Measurements from ENCODE around the gene CYB5R2.

Gene CYB5R2

DNA sequence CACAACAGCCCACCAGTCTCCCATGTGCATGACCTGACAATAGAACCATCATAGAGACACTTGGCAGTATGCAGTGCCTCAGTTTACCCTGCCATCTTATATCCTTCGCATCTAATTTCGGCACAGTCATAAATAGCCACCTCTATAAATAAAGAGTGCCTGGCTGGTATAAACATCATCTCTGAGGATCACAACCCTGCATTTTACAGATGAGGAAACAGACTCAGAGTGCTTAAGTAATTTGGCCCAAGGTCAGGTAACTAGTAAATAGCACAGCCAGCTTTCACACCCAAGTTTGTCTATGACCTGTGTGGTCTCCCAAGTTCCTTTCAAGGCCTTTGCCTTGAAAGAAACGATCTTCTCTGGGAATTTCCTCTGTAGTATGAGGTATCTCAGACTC, 44.6 kb downstream of the CYB5R2 start:
- Histone ChIP-seq H3K9ac (ENCODE audit: low read depth in 1 of 2, low read length in 2 of 2) (no peak overlapping the region), H3K27ac (ENCODE audit: low read depth in 2 of 2, low read length in 2 of 2) (no peak overlapping the region), H3K9me3 (ENCODE audit: control insufficient read depth in 2 of 2, low read length in 2 of 2) (no peaks in the 10 kb centered on the region), H3K4me1 (ENCODE audit: control insufficient read depth in 2 of 2, insufficient read depth in 2 of 2, low read length in 2 of 2) (no peaks in the 10 kb centered on the region), H3K4me3 (ENCODE audit: low read length in 2 of 2) (no peak overlapping the region), H3K36me3 (ENCODE audit: control insufficient read depth in 2 of 2, insufficient read depth in 2 of 2, low read length in 2 of 2) (peaks cover 82 to 86% of the 10 kb centered on the region in 2 donors), H3K27me3 (ENCODE audit: control insufficient read depth in 2 of 2, insufficient read depth in 2 of 2, low read length in 2 of 2) (no peaks in the 10 kb centered on the region)

DNA sequence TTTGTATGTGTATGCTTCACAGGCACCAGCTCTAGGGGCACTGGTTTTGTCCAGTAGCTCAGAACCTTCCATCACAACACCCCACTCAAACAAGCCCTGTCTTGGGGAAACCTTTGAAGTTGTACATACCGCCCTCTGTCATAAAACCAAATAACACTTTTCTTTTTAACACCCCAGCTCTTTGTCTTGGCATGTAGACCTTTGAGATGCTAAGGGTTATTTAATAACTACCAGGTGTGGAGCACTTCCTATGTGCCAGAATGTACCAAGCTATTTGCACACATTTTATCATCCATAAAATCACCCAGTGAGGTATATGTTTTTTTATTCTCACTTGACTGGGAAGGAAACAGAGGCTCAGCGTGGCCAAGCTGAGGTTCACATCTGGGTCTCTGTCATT, 50.6 kb downstream of the CYB5R2 start:
- H3K27me3 ChIP-seq (ENCODE audit: control insufficient read depth in 2 of 2, insufficient read depth in 2 of 2, low read length in 2 of 2), result no peaks in the 10 kb centered on the region
- H3K4me1 ChIP-seq (ENCODE audit: control insufficient read depth in 2 of 2, insufficient read depth in 2 of 2, low read length in 2 of 2), result peaks cover 6 to 15% of the 10 kb centered on the region in 2 donors
- H3K36me3 ChIP-seq (ENCODE audit: control insufficient read depth in 2 of 2, insufficient read depth in 2 of 2, low read length in 2 of 2), result peaks cover 52 to 63% of the 10 kb centered on the region in 2 donors
- H3K9me3 ChIP-seq (ENCODE audit: control insufficient read depth in 2 of 2, low read length in 2 of 2), result no peaks in the 10 kb centered on the region
- H3K27ac ChIP-seq (ENCODE audit: low read depth in 2 of 2, low read length in 2 of 2), result peak overlapping the region; percentile 44 to 60
- no peak overlapping the region for H3K9ac ChIP-seq (ENCODE audit: low read depth in 1 of 2, low read length in 2 of 2)
- H3K4me3 ChIP-seq (ENCODE audit: low read length in 2 of 2), result no peak overlapping the region

DNA sequence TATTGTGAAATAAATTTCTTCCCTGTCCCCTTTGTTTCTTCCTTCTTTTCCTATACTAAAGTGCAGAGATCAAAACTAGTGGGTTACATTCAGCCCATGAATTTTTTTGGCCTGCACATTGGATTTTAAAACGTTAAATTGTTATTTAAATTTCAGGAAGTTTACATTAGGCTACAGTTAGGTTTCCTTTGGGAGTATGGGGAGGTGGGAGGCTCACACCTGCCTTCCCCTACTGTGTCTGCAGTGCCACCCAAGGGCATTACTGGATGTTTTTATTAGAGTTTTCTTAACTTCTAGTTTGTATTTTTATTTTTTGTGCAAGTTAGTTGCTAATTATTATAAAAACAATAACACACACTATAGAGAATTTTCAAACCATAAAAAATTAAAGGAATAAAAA, 51.7 kb downstream of the CYB5R2 start:
- H3K27ac ChIP-seq (ENCODE audit: low read depth in 2 of 2, low read length in 2 of 2), result no peak overlapping the region
- no peak overlapping the region for H3K9ac ChIP-seq (ENCODE audit: low read depth in 1 of 2, low read length in 2 of 2)
- H3K27me3 ChIP-seq (ENCODE audit: control insufficient read depth in 2 of 2, insufficient read depth in 2 of 2, low read length in 2 of 2), result no peaks in the 10 kb centered on the region
- no peaks in the 10 kb centered on the region for H3K9me3 ChIP-seq (ENCODE audit: control insufficient read depth in 2 of 2, low read length in 2 of 2)
- H3K4me1 ChIP-seq (ENCODE audit: control insufficient read depth in 2 of 2, insufficient read depth in 2 of 2, low read length in 2 of 2), result peaks cover 6 to 15% of the 10 kb centered on the region in 2 donors
- H3K4me3 ChIP-seq (ENCODE audit: low read length in 2 of 2), result no peak overlapping the region
- peaks cover 49 to 69% of the 10 kb centered on the region in 2 donors for H3K36me3 ChIP-seq (ENCODE audit: control insufficient read depth in 2 of 2, insufficient read depth in 2 of 2, low read length in 2 of 2)

DNA sequence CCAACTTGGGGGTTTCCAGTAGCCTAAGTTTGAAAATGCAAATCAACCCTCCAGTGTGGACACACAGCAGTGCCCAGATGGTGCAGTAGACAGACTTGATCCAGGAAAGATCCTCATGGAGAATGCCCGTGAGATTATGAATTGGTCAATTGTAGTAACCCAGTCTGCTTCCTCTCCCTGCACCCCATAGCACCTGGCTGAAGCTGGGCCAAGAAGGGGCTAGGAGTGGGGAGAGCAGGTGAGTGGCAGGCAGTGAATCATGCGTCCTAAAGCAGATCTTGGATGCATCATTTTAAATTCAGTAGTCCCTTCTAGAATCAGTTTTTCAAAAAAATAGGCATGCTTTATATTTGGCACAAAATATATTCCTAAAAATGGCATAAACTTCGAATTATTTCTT, 52.2 kb downstream of the CYB5R2 start:
- Histone ChIP-seq H3K9me3 (ENCODE audit: control insufficient read depth in 2 of 2, low read length in 2 of 2) (no peaks in the 10 kb centered on the region), H3K36me3 (ENCODE audit: control insufficient read depth in 2 of 2, insufficient read depth in 2 of 2, low read length in 2 of 2) (peaks cover 48 to 68% of the 10 kb centered on the region in 2 donors), H3K9ac (ENCODE audit: low read depth in 1 of 2, low read length in 2 of 2) (no peak overlapping the region), H3K4me3 (ENCODE audit: low read length in 2 of 2) (no peak overlapping the region), H3K27me3 (ENCODE audit: control insufficient read depth in 2 of 2, insufficient read depth in 2 of 2, low read length in 2 of 2) (no peaks in the 10 kb centered on the region), H3K4me1 (ENCODE audit: control insufficient read depth in 2 of 2, insufficient read depth in 2 of 2, low read length in 2 of 2) (peaks cover 6 to 15% of the 10 kb centered on the region in 2 donors), H3K27ac (ENCODE audit: low read depth in 2 of 2, low read length in 2 of 2) (no peak overlapping the region)

DNA sequence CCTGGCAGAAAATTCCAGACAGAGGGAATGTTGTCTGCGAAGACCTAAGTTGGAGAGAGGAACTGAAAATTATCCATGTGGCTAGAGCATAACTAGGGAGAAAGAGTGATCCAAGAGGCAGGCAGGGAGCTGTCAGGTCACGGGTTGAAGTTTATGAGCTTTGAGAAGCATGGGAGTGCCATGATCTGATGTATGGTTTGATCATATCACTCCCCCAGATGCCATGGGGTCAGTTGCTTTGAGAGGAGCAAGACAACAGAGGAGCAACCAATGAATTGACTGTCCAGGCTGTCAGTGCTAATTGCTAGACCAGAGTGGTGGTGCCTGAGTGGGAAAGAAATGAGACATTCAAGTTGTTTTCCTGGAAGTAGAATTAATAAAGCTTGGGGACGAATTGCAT, 54.0 kb downstream of the CYB5R2 start:
- Histone ChIP-seq H3K4me3 (ENCODE audit: low read length in 2 of 2) (no peak overlapping the region), H3K27ac (ENCODE audit: low read depth in 2 of 2, low read length in 2 of 2) (no peak overlapping the region), H3K36me3 (ENCODE audit: control insufficient read depth in 2 of 2, insufficient read depth in 2 of 2, low read length in 2 of 2) (peaks cover 32 to 57% of the 10 kb centered on the region in 2 donors)

DNA sequence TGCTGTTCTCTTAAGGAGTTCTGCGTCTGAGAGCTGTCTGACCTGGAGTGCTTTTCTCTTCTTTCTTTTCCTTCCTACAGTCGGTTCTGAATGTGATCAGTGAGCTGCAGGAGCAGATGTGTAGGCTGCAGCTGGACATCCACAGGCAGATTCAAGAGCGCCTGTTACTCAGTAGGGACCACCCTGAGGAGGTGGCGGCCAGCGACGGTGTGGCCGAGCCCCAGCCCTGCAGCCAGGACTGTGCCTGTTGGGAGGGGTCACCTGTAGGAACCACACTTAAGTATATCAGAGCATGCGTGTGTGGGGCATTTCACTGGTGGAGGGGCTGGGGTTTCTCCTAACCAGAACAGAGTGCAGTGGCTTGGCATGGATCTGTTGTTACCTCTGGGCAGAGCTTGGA, 56.3 kb downstream of the CYB5R2 start:
- peaks cover 20 to 57% of the 10 kb centered on the region in 2 donors for H3K36me3 ChIP-seq (ENCODE audit: control insufficient read depth in 2 of 2, insufficient read depth in 2 of 2, low read length in 2 of 2)
- H3K4me1 ChIP-seq (ENCODE audit: control insufficient read depth in 2 of 2, insufficient read depth in 2 of 2, low read length in 2 of 2), result peaks cover 12 to 16% of the 10 kb centered on the region in 2 donors
- H3K4me3 ChIP-seq (ENCODE audit: low read length in 2 of 2), result no peak overlapping the region
- no peaks in the 10 kb centered on the region for H3K9me3 ChIP-seq (ENCODE audit: control insufficient read depth in 2 of 2, low read length in 2 of 2)
- H3K27ac ChIP-seq (ENCODE audit: low read depth in 2 of 2, low read length in 2 of 2), result no peak overlapping the region
- no peak overlapping the region for H3K9ac ChIP-seq (ENCODE audit: low read depth in 1 of 2, low read length in 2 of 2)
- H3K27me3 ChIP-seq (ENCODE audit: control insufficient read depth in 2 of 2, insufficient read depth in 2 of 2, low read length in 2 of 2), result no peaks in the 10 kb centered on the region

More for the DNA sequence above, 54.0 kb downstream of the CYB5R2 start:
- Histone ChIP-seq H3K27me3 (ENCODE audit: control insufficient read depth in 2 of 2, insufficient read depth in 2 of 2, low read length in 2 of 2) (no peaks in the 10 kb centered on the region), H3K4me1 (ENCODE audit: control insufficient read depth in 2 of 2, insufficient read depth in 2 of 2, low read length in 2 of 2) (peaks cover 6 to 15% of the 10 kb centered on the region in 2 donors), H3K9ac (ENCODE audit: low read depth in 1 of 2, low read length in 2 of 2) (no peak overlapping the region), H3K9me3 (ENCODE audit: control insufficient read depth in 2 of 2, low read length in 2 of 2) (no peaks in the 10 kb centered on the region)

Data from mucosa of rectum (tissue), 2 donors.